ENCODE data around the gene ELP4. TPM values are rescaled to one million over a fixed set of nuclear protein-coding genes. Genes with fewer than 3 reads are reported as not detected.
A peak's percentile ranks its signal among the peaks of the same experiment; 100 is the strongest.

The ELP4 gene
- total and polyA plus RNA-seq, 3 donors from 2014 or later = 28.0 to 29.7 (median 29.1) TPM

- intact Hi-C loops (cut with DNase I; ENCODE audit: low total_unique reads) = no loop called here
- Histone ChIP-seq H3K36me3 (ENCODE audit: low read depth, missing control alignments) (no peaks in the 10 kb centered on the region), H3K9me3 (no peaks in the 10 kb centered on the region), H3K4me3 (no peak overlapping the region), H3K4me1 (no peaks in the 10 kb centered on the region), H3K27ac (peak overlapping the region in 1 of 2 donors; percentile 38), H3K27me3 (no peaks in the 10 kb centered on the region)
- no peak for TF ChIP-seq POLR2A (IDR thresholded peaks at IDR 0.05)
- no peak for TF ChIP-seq CTCF (IDR thresholded peaks at IDR 0.05)
- WGBS, 2 donors = 51 to 71% methylated on average over 4 of the region's 4 CpGs
- DNase-seq = no peak
These were observed 127.4 kb downstream of the ELP4 start for GRCh38 chr11:31636983-31637382.

GRCh38 chr11:31640611-31641010, 131.0 kb downstream of the ELP4 start:
- Histone ChIP-seq H3K4me1 (no peaks in the 10 kb centered on the region), H3K27me3 (no peaks in the 10 kb centered on the region), H3K4me3 (no peak overlapping the region), H3K27ac (no peak overlapping the region), H3K9me3 (no peaks in the 10 kb centered on the region), H3K36me3 (ENCODE audit: low read depth, missing control alignments) (no peaks in the 10 kb centered on the region)
- intact Hi-C loops (cut with DNase I; ENCODE audit: low total_unique reads) = no loop called here
- no peak for TF ChIP-seq CTCF (IDR thresholded peaks at IDR 0.05)
- no peak for TF ChIP-seq POLR2A (IDR thresholded peaks at IDR 0.05)
- DNase-seq = no peak

- 91% methylated on average over 3 of the region's 3 CpGs for WGBS, 2 donors
- Histone ChIP-seq H3K4me1 (no peaks in the 10 kb centered on the region), H3K9me3 (no peaks in the 10 kb centered on the region), H3K36me3 (ENCODE audit: low read depth, missing control alignments) (no peaks in the 10 kb centered on the region), H3K27ac (no peak overlapping the region), H3K4me3 (no peak overlapping the region), H3K27me3 (no peaks in the 10 kb centered on the region)
- TF ChIP-seq CTCF (IDR thresholded peaks at IDR 0.05) (peak in 1 of 3 experiments; percentile 50), POLR2A (IDR thresholded peaks at IDR 0.05) (no peak)
- DNase-seq = peak; percentile 60
- intact Hi-C loops (cut with DNase I; ENCODE audit: low total_unique reads) = no loop called here
These were observed 132.0 kb downstream of the ELP4 start for GRCh38 chr11:31641477-31642062.

GRCh38 chr11:31643857-31644256, 134.3 kb downstream of the ELP4 start:
- no peaks in the 10 kb centered on the region for H3K9me3 ChIP-seq
- intact Hi-C loops (cut with DNase I; ENCODE audit: low total_unique reads) = no loop called here
- 94 to 95% methylated on average over 1 of the region's 1 CpG for WGBS, 2 donors
- H3K4me1 ChIP-seq = no peaks in the 10 kb centered on the region
- H3K27ac ChIP-seq = no peak overlapping the region
- H3K27me3 ChIP-seq = no peaks in the 10 kb centered on the region
- TF ChIP-seq CTCF (IDR thresholded peaks at IDR 0.05) (no peak), POLR2A (IDR thresholded peaks at IDR 0.05) (no peak)
- H3K4me3 ChIP-seq = no peak overlapping the region
- no peaks in the 10 kb centered on the region for H3K36me3 ChIP-seq (ENCODE audit: low read depth, missing control alignments)
- no peak for DNase-seq

GRCh38 chr11:31645747-31646146, 136.2 kb downstream of the ELP4 start:
- no peak for TF ChIP-seq POLR2A (IDR thresholded peaks at IDR 0.05)
- TF ChIP-seq CTCF (IDR thresholded peaks at IDR 0.05) = no peak
- intact Hi-C loops (cut with DNase I; ENCODE audit: low total_unique reads) = no loop called here
- no peak for DNase-seq
- no peak overlapping the region for H3K27ac ChIP-seq
- no peaks in the 10 kb centered on the region for H3K27me3 ChIP-seq
- H3K9me3 ChIP-seq = no peaks in the 10 kb centered on the region
- no peak overlapping the region for H3K4me3 ChIP-seq
- no peaks in the 10 kb centered on the region for H3K4me1 ChIP-seq
- H3K36me3 ChIP-seq (ENCODE audit: low read depth, missing control alignments) = no peaks in the 10 kb centered on the region
